GM12878 (cell line): ENCODE measurements around the gene USP9X. TPM values are rescaled to one million over a fixed set of nuclear protein-coding genes. Genes with fewer than 3 reads are reported as not detected.

ENCODE experiments used
- ATAC-seq: fragments of 200-7000 bp; cut with Tn5 transposase; 3 replicates; pipeline ENCODE4 v1.9.1; 2020; ENCODE audit warnings: mild to moderate bottlenecking, moderate library complexity
- BruUV-seq: library from RNA; stranded (reverse); fragments of 400-500 nt; replicated peaks from 2 replicates; lab custom pipeline; 2021; lab: Mats Ljungman, UMichigan
- CTCF ChIA-PET: fragments of 300-600 bp; sonication (Branson Sonifier 250); formaldehyde crosslinking; extraction: SDS; loops from one replicate; lab custom pipeline; 2021; ENCODE audit warnings: inconsistent platforms; lab: Yijun Ruan, JAX
- POLR2A ChIA-PET: fragments of 350-600 bp; formaldehyde crosslinking; extraction: SDS; loops from one replicate; lab custom pipeline; 2021; ENCODE audit warnings: inconsistent platforms; lab: Charles Lee
- RAD21 ChIA-PET: fragments of 300-600 bp; sonication (Branson Sonifier 250); formaldehyde crosslinking; loops from one replicate; lab custom pipeline; 2023; ENCODE audit warnings: antibody characterized with exemption; ENCODE audit not compliant: unreplicated experiment; lab: Charles Lee
- SMC1A ChIA-PET: fragments of 300-600 bp; sonication (Branson Sonifier 250); formaldehyde crosslinking; loops from one replicate; lab custom pipeline; 2023; ENCODE audit not compliant: unreplicated experiment, uncharacterized antibody; lab: Charles Lee
- DNase-seq: peaks from one replicate; pipeline ENCODE4 v3.0.0-alpha.2; 2011; ENCODE audit warnings: low read depth, low spot score
- FAIRE-seq: peaks from 3 replicates; lab custom pipeline; 2011; peaks lifted over from hg19 to GRCh38; lab: Jason Lieb, UNC
- H2AFZ ChIP-seq: 2 replicates; pipeline ENCODE4 v1.6.0; 2011; ENCODE audit warnings: low read depth, low read length, control low read depth; ENCODE audit not compliant: control insufficient read depth
- H3K27ac ChIP-seq: 2 replicates; pipeline ENCODE4 v1.5.1; 2011; ENCODE audit warnings: control low read depth; ENCODE audit not compliant: control insufficient read depth, insufficient read depth
- H3K27me3 ChIP-seq, 2 experiments: replicated peaks in 1 of 2; 2 replicates each; pipeline versions ENCODE4 v1.6.0 to v1.6.1; 2011; ENCODE audit warnings: low read length in 1 of 2; ENCODE audit not compliant: control insufficient read depth in 2 of 2, insufficient read depth in 2 of 2
- H3K36me3 ChIP-seq, 2 experiments: 2 replicates each; pipeline ENCODE4 v1.5.1; 2011; ENCODE audit warnings: low read length in 1 of 2; ENCODE audit not compliant: control insufficient read depth in 2 of 2, insufficient read depth in 2 of 2
- H3K4me1 ChIP-seq: 2 replicates; pipeline ENCODE4 v1.6.1; 2011; ENCODE audit warnings: mild to moderate bottlenecking, low read length, moderate library complexity, mixed read lengths; ENCODE audit not compliant: control insufficient read depth, insufficient read depth
- H3K4me2 ChIP-seq: 2 replicates; pipeline ENCODE4 v1.6.0; 2011; ENCODE audit warnings: control low read depth; ENCODE audit not compliant: control insufficient read depth, insufficient read depth
- H3K4me3 ChIP-seq: fragments of 200-600 bp; sonication (generic); 2 replicates; pipeline ENCODE4 v1.5.1; 2016
- H3K79me2 ChIP-seq: 2 replicates; pipeline ENCODE4 v1.6.0; 2011; ENCODE audit warnings: low read length; ENCODE audit not compliant: control insufficient read depth, insufficient read depth
- H3K9ac ChIP-seq: 2 replicates; pipeline ENCODE4 v1.8.0; 2011; ENCODE audit warnings: low read length, control low read depth, mixed read lengths; ENCODE audit not compliant: control insufficient read depth, insufficient read depth
- H3K9me3 ChIP-seq: replicated peaks from 3 replicates; pipeline ENCODE4 v1.5.1; 2011; ENCODE audit warnings: mild to moderate bottlenecking, low read length; ENCODE audit not compliant: control insufficient read depth, insufficient read depth
- H4K20me1 ChIP-seq: 2 replicates; pipeline ENCODE4 v1.6.0; 2011; ENCODE audit not compliant: control insufficient read depth, insufficient read depth
- ESRRA ChIP-seq: IDR thresholded peaks from 2 replicates; pipeline ENCODE4 v1.6.1; 2012; ENCODE audit warnings: mild to moderate bottlenecking, low read length, improper control_type of control experiment
- HDAC6 ChIP-seq: fragments of 200-600 bp; sonication (generic); IDR thresholded peaks from one replicate; pipeline ENCODE4 v1.8.0; 2017; ENCODE audit warnings: antibody characterized with exemption; ENCODE audit not compliant: unreplicated experiment
- KDM1A ChIP-seq: fragments of 200-600 bp; sonication (generic); IDR thresholded peaks from 2 replicates; pipeline ENCODE4 v1.6.1; 2016; ENCODE audit warnings: borderline replicate concordance
- NFYB ChIP-seq: IDR thresholded peaks from 2 replicates; pipeline ENCODE4 v1.6.1; 2011; ENCODE audit warnings: low read depth, mild to moderate bottlenecking, low read length, improper control_type of control experiment, moderate library complexity; ENCODE audit not compliant: insufficient read depth
- PAX5 ChIP-seq: IDR thresholded peaks from 2 replicates; pipeline ENCODE4 v1.6.1; 2011; ENCODE audit warnings: low read depth, low read length, borderline replicate concordance
- PAX8 ChIP-seq: fragments of 450-650 bp; IDR thresholded peaks from 2 replicates; pipeline ENCODE4 v1.6.1; 2017; ENCODE audit warnings: mild to moderate bottlenecking, moderate library complexity
- RBBP5 ChIP-seq: fragments of 200-600 bp; sonication (generic); conservative IDR thresholded peaks from 2 replicates; pipeline ENCODE4 v1.6.1; 2016
- SMAD5 ChIP-seq: IDR thresholded peaks from 2 replicates; pipeline ENCODE4 v1.6.1; 2016; ENCODE audit warnings: antibody characterized with exemption, low read depth
- SMARCA5 ChIP-seq: fragments of 450-650 bp; IDR thresholded peaks from 2 replicates; pipeline ENCODE4 v1.6.1; 2017; ENCODE audit warnings: mild to moderate bottlenecking
- TCF12 ChIP-seq: IDR thresholded peaks from 2 replicates; pipeline ENCODE4 v1.6.1; 2011; ENCODE audit warnings: low read depth, mild to moderate bottlenecking, low read length
- TCF7 ChIP-seq: IDR thresholded peaks from 2 replicates; pipeline ENCODE4 v1.6.1; 2014; ENCODE audit warnings: antibody characterized with exemption, borderline replicate concordance
- WGBS: methylation state at CpG from one replicate; pipeline ENCODE4 v1.1.6; 2016; ENCODE audit warnings: low lambda C conversion rate; ENCODE audit not compliant: insufficient replicate concordance, insufficient coverage; ENCODE audit errors: missing lambda C conversion rate; 5-methylcytosine and 5-hydroxymethylcytosine counted together
- in situ Hi-C: fragments of 300-500 bp; cut with MboI; formaldehyde crosslinking; loops from 9 replicates; pipeline ENCODE4 v1.14.3; 2018; ENCODE audit warnings: mixed read lengths
- intact Hi-C: fragments of 100-400 bp; cut with micrococcal nuclease; formaldehyde crosslinking; loops from one replicate; pipeline ENCODE4 v1.14.2; 2022; ENCODE audit not compliant: unreplicated experiment
- polyA plus RNA-seq, 11 experiments: library from polyadenylated mRNA; depleted of rRNA in 4 of 11; unstranded in 6 of 11; stranded (reverse) in 5 of 11; fragments of >200 nt; fragmentation: Nextera tagmentation in 4 of 11; fragmentation: Illumina TruSeq in 1 of 11; extraction: Ambion mirVana in 4 of 11; extraction: Trizol in 1 of 11; gene quantifications; 1 replicate in 1 of 11; 2 replicates in 10 of 11; pipeline versions ENCODE4 v1.2.1 to v1.2.3, GENCODE V29; 2011 to 2016; ENCODE audit warnings: inconsistent platforms in 2 of 11, missing spikeins in 2 of 11, low read depth in 1 of 11
- total RNA-seq, 4 experiments: library from RNA; depleted of rRNA in 3 of 4; stranded (reverse); fragments of >200 nt in 3 of 4; fragmentation: Illumina TruSeq in 1 of 4; extraction: Trizol in 1 of 4; gene quantifications; 2 replicates each; pipeline versions ENCODE4 v1.2.1 to v1.2.3, GENCODE V29; 2013 to 2021
- TF ChIP-seq, protein P1 (sequence below): IDR thresholded peaks from 2 replicates; pipeline ENCODE4 v1.6.1; 2011; ENCODE audit warnings: mild to moderate bottlenecking, low read depth, low read length, moderate library complexity; ENCODE audit not compliant: insufficient replicate concordance

The USP9X gene
- total and polyA plus RNA-seq, 10 of the 15 experiments (the other 5 are each of a cell fraction or from before 2014, with no cell fraction given), result 9.3 to 61.6 (median 31.7) TPM

DNA sequence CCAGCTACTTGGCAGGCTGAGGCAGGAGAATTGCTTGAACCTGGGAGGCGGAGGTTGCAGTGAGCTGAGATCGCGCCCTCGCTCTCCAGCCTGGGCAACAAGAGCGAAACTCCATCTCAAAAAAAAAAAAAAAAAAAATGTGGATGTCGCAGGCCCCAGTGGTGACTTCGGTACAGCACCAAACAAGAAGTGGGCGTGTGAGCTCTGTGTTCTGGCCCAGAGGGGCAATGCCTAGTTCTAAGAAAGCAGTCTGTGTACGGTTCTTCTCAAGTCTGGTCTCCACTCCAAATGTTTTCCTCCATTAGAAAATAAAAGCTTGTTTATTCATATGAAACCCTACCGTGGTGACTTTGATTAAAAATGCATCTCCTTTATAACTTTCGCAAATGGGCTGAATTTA lies 156.7 kb downstream of the USP9X start:
- BruUV-seq, result no TSS peak
- Histone ChIP-seq H3K9ac (no peak overlapping the region), H3K4me3 (no peak overlapping the region), H3K4me1 (no peaks in the 10 kb centered on the region; the same call in 1 of the 2 replicates), H3K79me2 (no peaks in the 10 kb centered on the region), H3K27ac (no peak overlapping the region), H4K20me1 (no peaks in the 10 kb centered on the region; the same call in 1 of the 2 replicates), H3K27me3 (no peaks in the 10 kb centered on the region), H3K36me3 (no peaks in the 10 kb centered on the region), H3K9me3 (no peaks in the 10 kb centered on the region), H3K4me2 (no peak overlapping the region), H2AFZ (no peak overlapping the region)
- intact Hi-C loops (no loop called here), in situ Hi-C loops (no loop called here)
- ChIA-PET CTCF (interaction anchor here (0.6 to 1.8 kb wide), 4 partner anchors 12 to 555 kb away, joined by 3 to 11 read pairs (median 6); no protein-coding TSS in a partner anchor), POLR2A (interaction anchor here (0.9 to 1.0 kb wide), 2 partner anchors 60 to 61 kb away, joined by 4 to 7 read pairs; no protein-coding TSS in a partner anchor), RAD21 (no interaction called here), SMC1A (interaction anchor here (1.0 to 2.2 kb wide), 2 partner anchors 62 to 65 kb away, joined by 4 to 9 read pairs; no protein-coding TSS in a partner anchor)
- no peak for TF ChIP-seq SMARCA5
- DNase-seq, result no peak
- no peak for FAIRE-seq
- 88% methylated on average over 10 of the region's 11 CpGs for WGBS
- ATAC-seq, result no peak

DNA sequence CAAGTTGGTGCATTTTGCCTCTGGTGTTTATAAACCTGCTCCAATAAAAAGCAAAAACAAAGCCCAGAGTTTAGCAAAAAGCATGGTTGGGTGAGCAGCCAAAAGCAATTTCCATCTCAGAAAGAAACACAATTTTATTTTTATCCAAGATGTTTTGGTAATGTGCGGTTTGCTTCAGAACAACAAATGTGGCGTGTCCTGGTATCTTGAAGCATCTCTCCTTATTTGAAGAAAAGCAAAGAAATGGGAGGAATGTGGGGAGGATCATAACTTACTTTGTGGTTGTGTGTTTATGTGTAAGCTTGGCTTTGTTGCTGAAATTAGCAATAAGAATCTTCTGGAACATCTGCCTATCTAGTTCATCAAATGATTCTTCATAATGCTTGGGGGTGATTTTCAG lies 160.4 kb downstream of the USP9X start:
- H3K27me3 ChIP-seq, result no peaks in the 10 kb centered on the region
- in situ Hi-C loops, result no loop called here
- no peaks in the 10 kb centered on the region; the same call in 1 of the 2 replicates for H4K20me1 ChIP-seq
- ChIA-PET RAD21 (interaction anchor here (1.1 kb wide), 1 partner anchor 65 kb away, joined by 3 read pairs; no protein-coding TSS in a partner anchor), SMC1A (no interaction called here)
- BruUV-seq, result no TSS peak
- H3K4me3 ChIP-seq, result no peak overlapping the region
- WGBS, result 94% methylated on average over 2 of the region's 2 CpGs
- intact Hi-C loops, result no loop called here
- no peak overlapping the region for H3K9ac ChIP-seq
- no peak overlapping the region for H3K4me2 ChIP-seq
- H3K9me3 ChIP-seq, result no peaks in the 10 kb centered on the region
- TF ChIP-seq KDM1A (no peak), NFYB (no peak), TCF7 (no peak), ESRRA (no peak), HDAC6 (no peak), PAX8 (no peak), PAX5 (no peak), SMAD5 (no peak), RBBP5 (no peak), TCF12 (no peak)
- TF ChIP-seq, protein P1, sequence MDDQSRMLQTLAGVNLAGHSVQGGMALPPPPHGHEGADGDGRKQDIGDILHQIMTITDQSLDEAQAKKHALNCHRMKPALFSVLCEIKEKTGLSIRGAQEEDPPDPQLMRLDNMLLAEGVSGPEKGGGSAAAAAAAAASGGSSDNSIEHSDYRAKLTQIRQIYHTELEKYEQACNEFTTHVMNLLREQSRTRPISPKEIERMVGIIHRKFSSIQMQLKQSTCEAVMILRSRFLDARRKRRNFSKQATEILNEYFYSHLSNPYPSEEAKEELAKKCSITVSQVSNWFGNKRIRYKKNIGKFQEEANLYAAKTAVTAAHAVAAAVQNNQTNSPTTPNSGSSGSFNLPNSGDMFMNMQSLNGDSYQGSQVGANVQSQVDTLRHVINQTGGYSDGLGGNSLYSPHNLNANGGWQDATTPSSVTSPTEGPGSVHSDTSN, result no peak
- TF ChIP-seq, all 136 proteins: peak for 0
- POLR2A ChIA-PET, result interaction anchor here (0.6 kb wide), 1 partner anchor 8 kb away, joined by 5 read pairs; no protein-coding TSS in a partner anchor
- FAIRE-seq, result no peak
- CTCF ChIA-PET, result interaction anchor here (1.2 to 2.0 kb wide), 2 partner anchors 65 to 594 kb away, joined by 3 to 13 read pairs; no protein-coding TSS in a partner anchor
- Histone ChIP-seq H3K4me1 (no peaks in the 10 kb centered on the region), H3K79me2 (no peaks in the 10 kb centered on the region), H3K27ac (no peak overlapping the region), H2AFZ (no peak overlapping the region), H3K36me3 (no peaks in the 10 kb centered on the region)
- ATAC-seq, result no peak
- DNase-seq, result no peak
